Uterus (tissue), 2 donors: Measurements from ENCODE around the gene KCNN3.

Experiments used
- POLR2A ChIP-seq, 2 donors: fragments of 450-650 bp; IDR thresholded peaks; one replicate each; pipeline ENCODE4 v1.6.1; 2016; ENCODE audit warnings: antibody characterized with exemption in 2 of 2, mild to moderate bottlenecking in 1 of 2, moderate library complexity in 1 of 2
- TF ChIP-seq, protein P1 (sequence below), 4 experiments: fragments of 200-600 bp in 2 of 4; fragments of 450-650 bp in 2 of 4; sonication (generic) in 2 of 4; IDR thresholded peaks; one replicate each; pipeline ENCODE4 v1.5.1; 2016 to 2019; ENCODE audit warnings: antibody characterized with exemption in 4 of 4, mild to moderate bottlenecking in 2 of 4, moderate library complexity in 1 of 4

DNA sequence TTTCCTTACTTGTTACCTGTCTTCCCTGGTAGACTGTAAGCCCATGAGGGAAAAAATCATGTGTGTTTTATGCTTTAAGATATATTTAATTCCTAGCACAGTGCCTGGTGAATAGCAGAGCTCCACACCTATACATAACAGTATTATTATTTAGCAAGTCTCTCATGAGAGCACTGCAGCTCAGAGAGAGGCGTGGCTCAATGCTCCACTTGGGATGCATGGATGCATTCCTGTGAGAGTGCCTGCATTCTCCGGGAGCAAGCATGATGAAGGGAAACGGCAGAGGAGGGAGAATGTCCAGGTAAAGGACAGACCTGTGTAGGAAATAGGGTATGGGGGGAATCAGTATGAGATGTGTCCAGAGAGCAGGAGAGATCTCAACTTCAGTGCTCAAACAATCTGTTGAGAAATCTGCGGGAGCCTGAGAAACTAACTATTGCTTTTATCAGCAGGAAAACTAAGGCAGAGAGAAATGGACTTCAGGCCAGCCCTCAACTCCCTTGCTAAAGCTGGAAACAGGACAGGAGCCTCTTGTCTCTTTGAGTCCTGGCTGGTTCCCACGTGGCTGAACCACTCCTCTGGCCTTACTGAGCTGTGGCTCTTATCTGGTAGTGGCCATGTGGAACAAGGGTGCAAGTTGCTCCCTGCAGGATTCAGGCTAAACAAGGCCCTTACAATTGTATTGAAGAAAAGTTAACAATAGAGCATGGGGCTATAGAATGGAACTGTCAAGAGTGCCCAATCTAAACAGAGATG is 113.1 kb downstream of the KCNN3 start:
- TF ChIP-seq POLR2A (IDR thresholded peaks at IDR 0.05) = no peak
- TF ChIP-seq, protein P1, sequence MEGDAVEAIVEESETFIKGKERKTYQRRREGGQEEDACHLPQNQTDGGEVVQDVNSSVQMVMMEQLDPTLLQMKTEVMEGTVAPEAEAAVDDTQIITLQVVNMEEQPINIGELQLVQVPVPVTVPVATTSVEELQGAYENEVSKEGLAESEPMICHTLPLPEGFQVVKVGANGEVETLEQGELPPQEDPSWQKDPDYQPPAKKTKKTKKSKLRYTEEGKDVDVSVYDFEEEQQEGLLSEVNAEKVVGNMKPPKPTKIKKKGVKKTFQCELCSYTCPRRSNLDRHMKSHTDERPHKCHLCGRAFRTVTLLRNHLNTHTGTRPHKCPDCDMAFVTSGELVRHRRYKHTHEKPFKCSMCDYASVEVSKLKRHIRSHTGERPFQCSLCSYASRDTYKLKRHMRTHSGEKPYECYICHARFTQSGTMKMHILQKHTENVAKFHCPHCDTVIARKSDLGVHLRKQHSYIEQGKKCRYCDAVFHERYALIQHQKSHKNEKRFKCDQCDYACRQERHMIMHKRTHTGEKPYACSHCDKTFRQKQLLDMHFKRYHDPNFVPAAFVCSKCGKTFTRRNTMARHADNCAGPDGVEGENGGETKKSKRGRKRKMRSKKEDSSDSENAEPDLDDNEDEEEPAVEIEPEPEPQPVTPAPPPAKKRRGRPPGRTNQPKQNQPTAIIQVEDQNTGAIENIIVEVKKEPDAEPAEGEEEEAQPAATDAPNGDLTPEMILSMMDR (IDR thresholded peaks at IDR 0.05) = no peak
